HEK293 (cell line): ENCODE results near the gene TMEM41B.

ENCODE experiments used
- ZNF175 ChIP-seq: fragments of 450-650 bp; formaldehyde crosslinking; IDR thresholded peaks from 2 replicates; pipeline ENCODE4 v1.5.1; 2016; ENCODE audit warnings: missing biosample characterization, missing genetic modification characterization
- ZNF37A ChIP-seq: fragments of 450-650 bp; IDR thresholded peaks from 2 replicates; pipeline ENCODE4 v1.5.1; 2018; ENCODE audit warnings: missing biosample characterization, missing genetic modification characterization
- ZNF792 ChIP-seq: fragments of 450-650 bp; formaldehyde crosslinking; IDR thresholded peaks from 2 replicates; pipeline ENCODE4 v1.5.1; 2016; ENCODE audit warnings: missing biosample characterization, missing genetic modification characterization
- TF ChIP-seq, protein P1 (sequence below): fragments of 450-650 bp; formaldehyde crosslinking; IDR thresholded peaks from 2 replicates; pipeline ENCODE4 v1.5.1; 2016; ENCODE audit warnings: missing biosample characterization, missing genetic modification characterization
- TF ChIP-seq, protein P2 (sequence below): fragments of 450-650 bp; formaldehyde crosslinking; IDR thresholded peaks from 2 replicates; pipeline ENCODE4 v1.5.1; 2017; ENCODE audit warnings: missing biosample characterization, missing genetic modification characterization
- TF ChIP-seq, protein P3 (sequence below): fragments of 450-650 bp; formaldehyde crosslinking; IDR thresholded peaks from 2 replicates; pipeline ENCODE4 v1.5.1; 2016; ENCODE audit warnings: missing biosample characterization, missing genetic modification characterization, borderline replicate concordance

DNA sequence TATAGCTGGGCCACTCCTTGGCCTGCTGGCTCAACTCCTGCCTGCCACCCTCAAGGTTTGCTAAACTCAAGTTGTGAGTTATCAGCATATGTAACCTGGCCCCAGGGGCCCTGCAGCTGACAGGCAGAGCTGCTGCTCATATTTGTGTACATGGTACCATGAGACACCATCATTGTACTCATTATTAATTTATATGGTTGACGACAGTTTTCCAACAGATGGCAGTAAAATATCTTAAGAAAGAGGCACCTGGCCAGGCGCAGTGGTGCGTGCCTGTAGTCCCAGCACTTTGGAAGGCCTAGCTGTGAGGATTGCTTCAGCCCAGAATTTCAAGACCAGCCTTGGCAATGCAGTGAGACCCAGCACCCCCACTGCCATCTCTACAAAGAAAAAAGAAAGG is 37.8 kb downstream of the TMEM41B start:
- no peak for TF ChIP-seq ZNF37A (tag by site-specific recombination)
- TF ChIP-seq, protein P1, sequence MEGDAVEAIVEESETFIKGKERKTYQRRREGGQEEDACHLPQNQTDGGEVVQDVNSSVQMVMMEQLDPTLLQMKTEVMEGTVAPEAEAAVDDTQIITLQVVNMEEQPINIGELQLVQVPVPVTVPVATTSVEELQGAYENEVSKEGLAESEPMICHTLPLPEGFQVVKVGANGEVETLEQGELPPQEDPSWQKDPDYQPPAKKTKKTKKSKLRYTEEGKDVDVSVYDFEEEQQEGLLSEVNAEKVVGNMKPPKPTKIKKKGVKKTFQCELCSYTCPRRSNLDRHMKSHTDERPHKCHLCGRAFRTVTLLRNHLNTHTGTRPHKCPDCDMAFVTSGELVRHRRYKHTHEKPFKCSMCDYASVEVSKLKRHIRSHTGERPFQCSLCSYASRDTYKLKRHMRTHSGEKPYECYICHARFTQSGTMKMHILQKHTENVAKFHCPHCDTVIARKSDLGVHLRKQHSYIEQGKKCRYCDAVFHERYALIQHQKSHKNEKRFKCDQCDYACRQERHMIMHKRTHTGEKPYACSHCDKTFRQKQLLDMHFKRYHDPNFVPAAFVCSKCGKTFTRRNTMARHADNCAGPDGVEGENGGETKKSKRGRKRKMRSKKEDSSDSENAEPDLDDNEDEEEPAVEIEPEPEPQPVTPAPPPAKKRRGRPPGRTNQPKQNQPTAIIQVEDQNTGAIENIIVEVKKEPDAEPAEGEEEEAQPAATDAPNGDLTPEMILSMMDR (tag by site-specific recombination) = no peak
- no peak for TF ChIP-seq ZNF792
- TF ChIP-seq, protein P2, sequence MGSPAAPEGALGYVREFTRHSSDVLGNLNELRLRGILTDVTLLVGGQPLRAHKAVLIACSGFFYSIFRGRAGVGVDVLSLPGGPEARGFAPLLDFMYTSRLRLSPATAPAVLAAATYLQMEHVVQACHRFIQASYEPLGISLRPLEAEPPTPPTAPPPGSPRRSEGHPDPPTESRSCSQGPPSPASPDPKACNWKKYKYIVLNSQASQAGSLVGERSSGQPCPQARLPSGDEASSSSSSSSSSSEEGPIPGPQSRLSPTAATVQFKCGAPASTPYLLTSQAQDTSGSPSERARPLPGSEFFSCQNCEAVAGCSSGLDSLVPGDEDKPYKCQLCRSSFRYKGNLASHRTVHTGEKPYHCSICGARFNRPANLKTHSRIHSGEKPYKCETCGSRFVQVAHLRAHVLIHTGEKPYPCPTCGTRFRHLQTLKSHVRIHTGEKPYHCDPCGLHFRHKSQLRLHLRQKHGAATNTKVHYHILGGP (tag by site-specific recombination) = no peak
- TF ChIP-seq ZNF175 (tag by site-specific recombination) = no peak
- TF ChIP-seq, protein P3, sequence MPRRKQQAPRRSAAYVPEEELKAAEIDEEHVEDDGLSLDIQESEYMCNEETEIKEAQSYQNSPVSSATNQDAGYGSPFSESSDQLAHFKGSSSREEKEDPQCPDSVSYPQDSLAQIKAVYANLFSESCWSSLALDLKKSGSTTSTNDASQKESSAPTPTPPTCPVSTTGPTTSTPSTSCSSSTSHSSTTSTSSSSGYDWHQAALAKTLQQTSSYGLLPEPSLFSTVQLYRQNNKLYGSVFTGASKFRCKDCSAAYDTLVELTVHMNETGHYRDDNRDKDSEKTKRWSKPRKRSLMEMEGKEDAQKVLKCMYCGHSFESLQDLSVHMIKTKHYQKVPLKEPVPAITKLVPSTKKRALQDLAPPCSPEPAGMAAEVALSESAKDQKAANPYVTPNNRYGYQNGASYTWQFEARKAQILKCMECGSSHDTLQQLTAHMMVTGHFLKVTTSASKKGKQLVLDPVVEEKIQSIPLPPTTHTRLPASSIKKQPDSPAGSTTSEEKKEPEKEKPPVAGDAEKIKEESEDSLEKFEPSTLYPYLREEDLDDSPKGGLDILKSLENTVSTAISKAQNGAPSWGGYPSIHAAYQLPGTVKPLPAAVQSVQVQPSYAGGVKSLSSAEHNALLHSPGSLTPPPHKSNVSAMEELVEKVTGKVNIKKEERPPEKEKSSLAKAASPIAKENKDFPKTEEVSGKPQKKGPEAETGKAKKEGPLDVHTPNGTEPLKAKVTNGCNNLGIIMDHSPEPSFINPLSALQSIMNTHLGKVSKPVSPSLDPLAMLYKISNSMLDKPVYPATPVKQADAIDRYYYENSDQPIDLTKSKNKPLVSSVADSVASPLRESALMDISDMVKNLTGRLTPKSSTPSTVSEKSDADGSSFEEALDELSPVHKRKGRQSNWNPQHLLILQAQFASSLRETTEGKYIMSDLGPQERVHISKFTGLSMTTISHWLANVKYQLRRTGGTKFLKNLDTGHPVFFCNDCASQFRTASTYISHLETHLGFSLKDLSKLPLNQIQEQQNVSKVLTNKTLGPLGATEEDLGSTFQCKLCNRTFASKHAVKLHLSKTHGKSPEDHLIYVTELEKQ (tag by site-specific recombination) = no peak
